GM19452 (cell line): Measurements from ENCODE around the gene HDAC9.

Experiments used
- ATAC-seq: cut with Tn5 transposase; IDR thresholded peaks from one replicate; pipeline ENCODE4 v1.9.1; 2021; ENCODE audit not compliant: unreplicated experiment

The HDAC9 gene

DNA sequence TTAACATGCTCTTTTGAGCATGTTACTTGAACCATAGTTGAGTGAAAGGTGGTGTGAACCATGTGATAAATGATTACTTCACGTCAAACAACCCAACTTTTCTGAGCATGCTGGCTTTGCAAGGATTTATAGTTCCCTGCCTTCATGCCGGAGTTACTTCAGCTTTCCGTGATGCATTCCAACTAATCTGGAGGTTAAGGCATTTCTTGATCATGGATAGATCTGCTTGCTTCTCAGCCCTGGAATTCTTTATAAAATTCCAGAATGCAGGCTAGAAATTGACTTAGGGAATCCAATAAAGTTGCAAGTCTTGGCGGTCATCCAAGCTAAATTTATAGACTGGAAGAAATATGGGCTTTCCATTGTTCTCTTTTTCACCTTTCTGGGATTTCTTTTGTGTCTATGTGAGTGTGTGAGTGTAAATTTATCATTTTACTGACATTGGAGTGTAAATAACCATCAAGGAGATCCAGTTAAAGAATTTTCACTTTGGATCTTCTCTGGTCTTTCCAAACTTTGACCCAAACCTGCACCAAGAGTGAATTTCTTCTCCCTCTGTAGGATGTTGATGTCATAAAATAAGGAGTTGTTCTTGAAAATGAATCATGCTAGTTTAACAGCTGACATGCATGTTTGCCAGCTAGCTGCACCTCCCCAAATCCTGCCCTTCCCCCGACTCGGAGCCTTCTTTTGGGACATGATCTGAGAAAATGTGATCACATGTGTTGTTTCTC, 332.9 kb downstream of the HDAC9 start:
- ATAC-seq, result no peak

DNA sequence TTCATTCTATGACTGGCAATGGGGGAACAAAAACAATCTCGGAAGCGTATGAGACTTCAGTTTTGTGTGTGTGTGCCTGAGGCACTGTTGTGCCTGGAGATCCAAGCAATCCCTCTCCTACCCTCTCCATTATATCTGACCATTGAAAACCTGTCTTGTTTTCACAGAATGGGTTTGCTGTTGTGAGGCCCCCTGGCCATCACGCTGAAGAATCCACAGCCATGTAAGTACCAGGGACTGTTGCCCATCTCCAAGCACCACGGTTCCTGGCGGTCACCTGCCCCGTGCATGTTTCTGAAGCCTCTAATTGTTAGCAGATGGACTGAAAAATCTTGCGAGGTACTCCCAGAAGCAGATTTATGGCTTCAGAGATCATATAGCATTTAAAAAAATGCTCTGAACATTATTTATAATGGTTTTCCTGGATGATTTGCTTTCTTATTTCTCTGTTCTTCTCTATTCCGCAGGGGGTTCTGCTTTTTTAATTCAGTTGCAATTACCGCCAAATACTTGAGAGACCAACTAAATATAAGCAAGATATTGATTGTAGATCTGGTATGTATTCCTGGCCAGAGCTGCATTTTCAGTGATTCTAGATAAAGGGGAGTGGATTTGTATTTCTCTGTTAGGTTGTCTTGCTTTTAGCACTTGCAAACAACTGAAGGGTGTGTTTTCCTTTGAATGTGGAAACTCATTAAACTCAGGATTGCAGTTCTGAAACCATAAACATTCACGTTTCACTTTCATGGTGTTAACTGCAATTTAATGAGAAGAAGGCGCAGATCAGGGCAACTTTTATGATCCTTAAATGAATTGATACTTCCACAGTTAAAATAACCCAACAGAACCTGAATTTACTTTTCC, 333.7 kb downstream of the HDAC9 start:
- ATAC-seq, result no peak

DNA sequence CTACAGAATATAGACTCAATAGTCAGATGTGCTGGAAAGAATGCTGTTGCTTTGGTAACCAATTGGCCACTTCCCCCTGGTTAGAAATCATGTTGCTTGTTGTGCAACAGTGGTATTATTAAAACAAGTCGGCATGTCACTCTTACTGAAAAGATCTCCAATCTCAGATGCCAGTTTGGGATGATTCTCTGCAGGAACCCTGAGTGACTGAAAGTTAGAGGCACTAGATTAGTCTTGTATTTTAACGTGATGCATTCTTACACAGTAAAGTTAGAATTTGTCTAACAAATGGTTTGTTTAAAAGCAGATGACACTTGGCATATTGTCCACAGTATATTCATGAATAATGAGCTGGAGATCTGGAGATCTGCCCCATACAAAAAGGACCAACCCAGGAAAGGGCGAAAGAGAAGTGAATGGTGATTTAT, 334.3 kb downstream of the HDAC9 start:
- ATAC-seq, result no peak

DNA sequence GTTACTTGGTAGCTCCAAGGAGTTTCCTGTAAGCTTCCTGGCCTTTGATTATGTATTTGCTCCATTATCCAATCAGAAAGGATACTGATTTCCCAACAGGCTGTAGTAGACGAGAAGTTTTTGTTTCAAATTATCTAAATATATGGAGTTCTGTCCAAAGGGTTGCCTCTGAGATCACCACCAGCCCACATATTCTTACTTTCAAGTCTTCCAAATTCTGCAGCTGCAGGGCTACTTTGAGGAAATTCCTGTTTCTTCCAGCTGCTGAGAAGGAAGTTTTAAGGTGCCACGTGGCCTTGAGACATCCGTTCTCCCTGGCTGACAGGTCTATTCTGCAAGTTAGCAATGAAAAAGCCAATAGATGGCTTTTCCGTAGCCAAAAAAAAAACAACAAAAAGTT, 335.9 kb downstream of the HDAC9 start:
- ATAC-seq, result no peak

GRCh38 chr7:18831943-18832342, 336.4 kb downstream of the HDAC9 start:
- ATAC-seq, result no peak

DNA sequence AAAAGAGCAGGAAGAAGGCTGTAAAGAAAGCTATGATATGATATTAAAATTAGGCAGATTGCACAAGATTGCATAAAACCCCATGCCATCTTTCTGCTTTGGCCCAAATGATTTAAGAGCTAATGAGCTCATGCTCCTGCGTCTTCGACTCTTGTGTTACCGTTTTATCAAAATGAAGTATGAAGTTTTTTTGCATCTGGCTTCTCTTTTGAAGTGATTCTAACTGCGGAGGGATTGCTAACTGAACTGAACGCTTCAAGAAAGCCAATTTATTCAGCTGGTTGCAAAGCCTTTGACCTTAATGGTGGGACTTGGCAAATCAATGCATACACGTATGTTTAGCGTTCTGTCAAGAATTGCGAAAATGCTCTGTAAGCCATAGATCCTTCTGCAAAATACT, 339.0 kb downstream of the HDAC9 start:
- ATAC-seq, result no peak

DNA sequence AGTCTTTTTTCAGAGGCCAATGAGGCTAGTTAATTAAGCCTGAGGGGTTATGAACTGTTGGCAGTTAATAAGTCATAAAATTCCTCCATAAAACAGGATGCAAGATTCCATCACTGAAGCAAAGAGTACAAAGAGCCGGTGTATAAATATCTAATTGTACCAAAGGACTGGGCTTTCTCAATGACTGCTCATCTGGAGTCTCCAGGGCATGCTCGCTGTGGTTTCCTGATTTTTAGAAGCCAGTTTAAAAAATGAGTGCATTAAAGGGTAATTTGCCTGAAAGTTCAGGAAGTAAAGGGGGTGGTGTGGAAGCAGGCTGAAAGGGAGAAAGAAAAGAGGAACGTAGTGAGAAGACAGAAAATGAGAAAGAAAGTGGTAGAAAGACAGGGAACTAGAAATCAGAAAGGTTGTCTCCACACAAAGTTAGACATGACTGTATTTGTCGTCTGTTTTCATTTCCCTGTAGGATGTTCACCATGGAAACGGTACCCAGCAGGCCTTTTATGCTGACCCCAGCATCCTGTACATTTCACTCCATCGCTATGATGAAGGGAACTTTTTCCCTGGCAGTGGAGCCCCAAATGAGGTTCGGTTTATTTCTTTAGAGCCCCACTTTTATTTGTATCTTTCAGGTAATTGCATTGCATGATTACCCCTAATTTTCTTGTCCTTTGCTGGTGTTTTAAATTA, 339.6 kb downstream of the HDAC9 start:
- no peak for ATAC-seq

GRCh38 chr7:18843979-18844378, 348.4 kb downstream of the HDAC9 start:
- no peak for ATAC-seq

- no peak for ATAC-seq
Measured at GRCh38 chr7:18844735-18845134, 349.2 kb downstream of the HDAC9 start.

DNA sequence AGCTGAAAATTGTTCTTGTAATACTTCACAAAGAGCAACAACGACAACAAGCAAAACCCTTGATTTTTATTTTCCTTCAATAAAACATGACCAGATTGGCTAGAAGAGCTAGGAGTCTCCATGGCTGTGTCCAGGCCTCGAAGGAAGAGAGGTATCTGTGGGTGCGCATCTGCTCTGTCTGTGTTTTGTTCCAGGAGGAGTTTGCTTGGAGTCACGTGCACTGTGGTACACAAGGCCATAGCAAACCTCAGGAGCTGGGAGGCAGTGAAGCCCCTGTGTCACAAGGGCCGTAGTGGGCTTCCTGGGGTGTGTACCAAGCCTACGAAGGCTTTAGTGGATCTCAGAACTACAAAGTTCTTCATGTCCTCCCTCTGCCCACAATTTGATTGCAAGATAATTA, 350.2 kb downstream of the HDAC9 start:
- ATAC-seq, result no peak

GRCh38 chr7:18846765-18847215, 351.2 kb downstream of the HDAC9 start:
- ATAC-seq, result no peak

DNA sequence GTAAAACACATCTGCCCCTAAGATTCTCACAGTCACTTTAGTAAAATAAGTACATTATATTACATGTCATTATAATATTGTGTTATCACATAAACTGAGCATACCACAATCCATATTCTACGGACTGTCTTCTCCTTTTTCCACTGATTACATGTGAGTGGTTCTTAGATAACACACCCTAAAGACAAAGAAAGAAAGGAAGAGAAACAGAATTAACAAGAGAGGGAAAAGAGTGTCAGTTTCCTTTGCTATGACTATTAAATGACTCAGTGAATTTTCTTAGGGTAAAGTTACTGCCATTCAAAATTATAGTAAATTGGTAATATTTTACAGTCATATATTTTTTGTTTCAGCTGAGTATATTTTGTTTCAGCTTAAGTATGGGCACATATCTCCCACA, 353.6 kb downstream of the HDAC9 start:
- ATAC-seq, result no peak

DNA sequence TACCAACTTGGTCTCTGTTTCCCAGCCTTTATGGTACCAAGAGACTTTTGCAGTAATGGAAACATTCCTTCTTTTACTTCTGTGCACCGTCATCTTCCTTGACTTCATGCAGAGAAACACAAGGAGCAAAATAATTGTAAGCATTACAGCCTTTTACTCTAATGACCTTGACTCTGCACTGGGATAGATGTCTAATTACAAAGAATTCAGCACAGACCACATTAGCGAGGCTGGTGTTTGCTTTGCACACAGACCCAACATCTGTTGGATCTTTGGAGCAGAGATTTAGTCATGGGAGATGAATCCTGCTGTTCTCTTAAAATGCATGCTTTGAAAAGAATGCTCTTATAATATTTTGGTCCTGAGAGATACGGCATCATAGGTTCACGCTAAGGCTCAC, 360.2 kb downstream of the HDAC9 start:
- ATAC-seq, result no peak

DNA sequence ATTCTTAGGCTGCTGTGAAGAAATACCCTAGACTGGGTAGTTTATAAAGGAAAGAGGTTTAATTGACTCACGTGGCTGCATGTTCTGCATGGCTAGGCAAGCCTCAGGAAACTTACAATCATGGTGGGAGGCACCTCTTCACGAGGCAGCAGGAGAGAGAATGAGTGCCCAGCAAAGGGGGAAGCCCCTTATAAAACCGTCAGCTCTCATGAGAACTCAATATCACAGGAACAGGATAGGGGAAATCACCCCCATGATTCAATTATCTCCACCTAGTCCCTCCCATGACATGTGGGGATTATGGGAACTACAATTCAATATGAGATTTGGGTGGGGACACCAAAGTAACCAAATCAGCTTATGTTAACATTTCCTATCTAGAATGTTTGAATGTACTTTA, 362.7 kb downstream of the HDAC9 start:
- no peak for ATAC-seq

- ATAC-seq, result no peak
Measured at GRCh38 chr7:18859318-18859717, 363.8 kb downstream of the HDAC9 start.

DNA sequence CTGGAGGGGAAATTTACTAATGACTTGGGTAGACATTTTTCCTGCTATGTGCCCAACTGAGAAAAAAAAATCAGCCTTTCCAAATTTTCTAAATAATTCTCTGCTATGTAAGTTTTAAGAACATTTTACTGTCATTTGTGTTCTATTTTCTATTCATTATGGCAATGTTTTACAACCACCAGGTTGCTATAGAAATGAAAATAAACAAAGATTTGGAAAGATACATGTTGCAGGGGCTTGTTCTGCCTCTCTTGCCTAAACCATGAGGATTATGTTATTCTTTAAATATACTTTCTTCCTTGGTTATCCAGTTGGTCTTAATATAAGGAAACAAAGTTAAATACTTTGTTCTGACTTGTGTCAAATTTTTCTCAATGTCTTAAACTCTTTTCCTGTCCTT, 364.7 kb downstream of the HDAC9 start:
- no peak for ATAC-seq

DNA sequence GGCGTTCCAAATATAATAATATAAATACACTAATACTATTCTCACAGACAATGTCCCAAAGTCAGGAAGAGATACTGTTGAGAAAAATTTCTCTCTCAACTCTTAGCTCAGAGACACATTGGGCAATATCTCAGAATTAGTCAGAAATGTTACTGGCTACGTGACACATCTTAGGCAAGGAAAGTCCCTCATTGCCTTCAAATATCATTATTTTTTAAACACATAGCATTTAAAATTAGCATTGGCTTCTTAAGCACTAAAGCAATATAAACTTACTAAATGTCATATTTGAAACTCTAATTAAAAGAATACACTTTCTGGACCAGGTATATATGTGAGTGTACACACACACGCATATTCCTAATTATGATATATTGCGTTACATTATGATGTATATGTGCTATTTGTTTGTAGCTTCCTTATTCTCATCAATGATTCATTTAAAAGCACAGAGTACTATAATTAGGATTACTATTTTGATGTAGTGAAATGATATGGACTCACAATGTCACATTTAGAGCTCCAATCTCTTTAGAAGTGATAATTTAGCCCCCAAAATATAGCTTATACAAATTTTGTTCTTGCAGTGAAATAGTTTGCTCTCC, 366.1 kb downstream of the HDAC9 start:
- peak; percentile 56 for ATAC-seq

GRCh38 chr7:18864967-18865366, 369.4 kb downstream of the HDAC9 start:
- no peak for ATAC-seq

DNA sequence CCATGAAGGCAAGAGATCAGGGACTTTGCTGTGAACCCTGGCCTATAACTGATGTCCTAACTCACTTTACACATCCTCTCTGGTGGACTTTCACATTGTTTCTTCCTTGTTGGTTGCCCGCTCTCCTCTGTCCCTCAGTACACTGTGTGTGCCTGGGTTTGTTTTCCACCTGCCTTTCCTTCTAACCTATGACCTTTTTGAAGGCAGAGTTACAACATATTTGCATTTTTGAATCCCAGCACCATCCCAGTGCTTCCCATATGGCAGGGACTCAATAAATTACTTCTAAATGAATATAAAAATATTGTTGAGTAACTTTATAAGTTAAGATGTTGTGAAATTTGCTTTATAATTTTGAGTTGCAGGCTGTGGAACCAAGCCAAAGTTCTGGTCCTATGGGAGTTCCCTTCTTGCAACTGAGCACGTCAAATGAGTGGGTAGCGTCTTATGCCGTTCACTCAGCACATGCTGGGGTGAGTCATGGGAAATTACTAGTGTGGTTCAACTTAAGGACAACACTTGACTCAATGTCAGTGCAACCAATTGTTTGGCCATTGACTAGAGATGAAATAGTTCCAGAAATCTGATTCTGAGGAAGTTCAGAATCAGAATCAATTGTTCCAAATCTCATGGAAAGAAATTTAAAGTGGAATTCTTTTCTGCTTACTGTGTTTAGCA, 370.9 kb downstream of the HDAC9 start:
- ATAC-seq, result peak; percentile 72

DNA sequence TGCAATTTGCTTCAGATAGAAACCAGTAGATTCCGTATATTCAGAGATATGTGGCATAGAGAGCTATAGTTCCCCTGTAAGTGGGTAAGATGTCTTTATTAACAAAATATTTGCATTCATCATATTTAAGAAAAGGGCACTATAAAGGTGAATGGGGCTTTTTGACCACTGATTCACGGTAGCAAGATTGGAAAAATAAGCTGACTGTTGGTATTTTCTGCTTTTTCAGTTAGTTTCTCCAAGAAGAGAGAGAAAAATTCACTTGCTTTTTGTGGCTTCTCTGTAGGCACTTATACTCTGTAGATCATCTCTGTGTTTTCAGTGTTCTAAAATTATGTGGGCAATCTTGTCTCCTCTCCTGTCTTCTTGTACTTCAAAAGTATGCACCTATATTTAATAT, 376.8 kb downstream of the HDAC9 start:
- no peak for ATAC-seq
